ENCODE data around the gene ZDHHC4.

- no peak for TF ChIP-seq EZH2 (IDR thresholded peaks at IDR 0.05; ENCODE audit: borderline replicate concordance, low read depth, low read length, severe bottlenecking)
- no peak for TF ChIP-seq CTCF (IDR thresholded peaks at IDR 0.05; ENCODE audit: extremely low read depth in 1 of 2, insufficient read depth in 1 of 2, low read depth in 1 of 2, low read length in 2 of 2)
- no peak for TF ChIP-seq POLR2AphosphoS5 (IDR thresholded peaks at IDR 0.05; ENCODE audit: insufficient read depth, low read depth, low read length)
- no peak for TF ChIP-seq MYC (IDR thresholded peaks at IDR 0.05; ENCODE audit: low read depth, low read length)
- TF ChIP-seq POLR2A (IDR thresholded peaks at IDR 0.05; ENCODE audit: low read depth, low read length): no peak
- no peak for TF ChIP-seq JUN (IDR thresholded peaks at IDR 0.05; ENCODE audit: borderline replicate concordance, insufficient read depth, insufficient read length, low read depth)
- no peak for TF ChIP-seq FOS (IDR thresholded peaks at IDR 0.05; ENCODE audit: borderline replicate concordance, insufficient read depth, low read length)
- no peak for TF ChIP-seq GATA2 (IDR thresholded peaks at IDR 0.05; ENCODE audit: insufficient read depth, insufficient read length, low read depth, low read length)
- no peak for TF ChIP-seq MAX (IDR thresholded peaks at IDR 0.05; ENCODE audit: insufficient read depth, insufficient read length)
These were observed 1.8 kb upstream of the ZDHHC4 start for GRCh38 chr7:6575281-6576023.

All from endothelial cell of umbilical vein (primary cell).